SKM-1 treated with dmso at 0.1 percent for 144 hours (cell line): ENCODE measurements around the gene ASAP2.

Experiments used
- DNase-seq: peaks from one replicate; lab custom pipeline; 2025; ENCODE audit not compliant: unreplicated experiment; lab: John Stamatoyannopoulos, UW

The ASAP2 gene

DNA sequence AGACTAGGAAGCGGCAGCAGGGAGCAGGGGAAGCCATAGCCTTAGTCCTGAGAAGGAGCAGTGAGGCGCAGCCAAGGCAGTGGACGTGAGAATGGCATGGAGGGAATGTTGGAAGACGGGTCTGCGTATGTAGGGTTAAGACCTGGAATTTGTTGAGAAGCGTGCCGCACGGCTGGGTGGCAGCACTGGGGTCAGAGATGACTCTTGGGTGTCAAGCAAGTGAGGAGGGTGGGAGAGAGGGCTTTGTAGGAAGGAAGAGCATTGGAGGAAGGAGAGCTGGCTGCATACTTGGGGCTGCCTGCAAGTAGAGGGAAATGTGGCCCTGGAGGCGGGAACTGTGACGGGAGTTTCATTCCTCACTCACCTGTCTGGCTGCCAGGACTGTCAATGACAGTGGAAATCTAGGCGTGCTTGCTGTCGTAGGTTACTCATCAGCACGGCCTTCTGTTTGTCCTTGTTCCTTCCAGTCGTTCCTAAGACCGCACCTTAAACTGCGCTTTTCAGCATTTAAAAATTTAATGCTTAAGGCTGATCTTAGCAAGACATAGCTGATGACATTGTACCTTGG lies 108.8 kb downstream of the ASAP2 start:
- DNase-seq, result no peak

DNA sequence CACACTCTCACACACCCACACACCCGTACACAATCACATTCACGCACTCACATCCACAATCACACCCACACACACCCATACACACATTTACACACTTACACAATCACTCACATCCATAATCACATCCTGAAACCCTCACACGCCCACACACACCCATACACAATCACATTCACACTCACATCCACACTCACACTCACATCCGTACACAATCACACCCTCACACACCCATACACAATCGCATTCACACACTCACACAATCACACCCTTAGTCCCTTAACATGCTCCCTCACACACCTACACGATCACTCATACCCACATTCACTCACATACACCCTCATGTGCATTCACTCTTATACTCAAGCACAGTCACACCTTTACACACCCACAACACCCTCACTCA lies 110.9 kb downstream of the ASAP2 start:
- DNase-seq, result no peak

DNA sequence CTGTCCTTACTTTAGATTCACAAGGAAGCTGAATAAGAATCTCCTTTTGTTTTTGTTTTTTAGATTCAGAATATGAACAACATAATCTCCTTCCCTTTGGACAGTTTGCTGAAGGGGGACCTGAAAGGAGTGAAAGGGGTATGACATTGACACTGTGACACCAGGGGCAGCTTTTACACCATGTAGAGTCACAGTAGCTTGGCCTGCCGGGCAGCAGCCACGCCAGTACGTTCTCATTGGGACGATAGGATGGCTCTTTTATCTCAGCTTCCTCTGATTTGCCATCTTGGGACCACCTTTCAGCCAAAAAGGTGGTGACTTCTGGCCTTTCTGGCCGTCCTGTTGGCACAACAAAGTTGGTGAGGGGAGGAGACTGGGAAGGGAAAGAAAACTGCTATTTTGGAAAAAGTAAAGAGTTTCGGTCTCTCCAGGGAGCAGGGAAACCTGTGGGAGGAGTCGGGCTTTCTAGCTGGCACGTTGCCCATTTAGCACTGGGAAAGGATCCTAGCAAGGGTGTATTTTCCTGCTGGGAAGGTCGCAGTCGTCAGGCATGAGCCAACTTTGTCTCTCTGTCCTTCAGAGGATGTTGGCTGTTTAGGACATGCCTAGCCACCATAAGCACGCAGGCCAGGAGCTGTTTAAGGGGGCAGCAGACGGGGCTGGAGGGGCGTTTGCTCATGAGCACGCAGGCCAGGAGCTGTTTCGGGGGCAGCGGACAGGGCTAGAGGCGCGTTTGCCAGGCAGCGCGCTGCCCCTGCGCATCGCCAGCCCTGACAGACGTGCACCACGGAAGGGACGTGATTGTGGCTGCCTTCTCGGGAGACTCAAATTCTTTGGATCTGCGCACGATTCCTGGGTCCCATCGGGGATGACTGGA lies 112.1 kb downstream of the ASAP2 start:
- no peak for DNase-seq

DNA sequence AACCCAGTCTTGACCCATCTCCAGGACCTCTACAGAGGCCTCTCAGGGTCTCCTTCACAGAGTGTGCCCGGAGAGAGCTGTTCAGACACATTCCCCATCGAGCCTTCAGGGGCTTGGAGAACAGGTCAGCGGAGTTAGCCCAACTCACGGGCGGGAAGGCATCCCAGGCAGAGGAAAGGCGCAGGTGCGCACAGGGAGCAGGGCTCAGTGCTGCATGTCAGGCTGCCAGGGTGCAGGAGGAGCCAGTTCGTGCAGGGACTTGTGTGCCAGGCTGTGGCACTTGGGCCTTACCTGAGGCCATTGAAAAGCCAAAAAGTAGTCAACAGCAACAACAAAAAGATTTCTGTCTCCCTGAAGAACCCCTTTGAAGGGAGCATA lies 112.7 kb downstream of the ASAP2 start:
- no peak for DNase-seq

DNA sequence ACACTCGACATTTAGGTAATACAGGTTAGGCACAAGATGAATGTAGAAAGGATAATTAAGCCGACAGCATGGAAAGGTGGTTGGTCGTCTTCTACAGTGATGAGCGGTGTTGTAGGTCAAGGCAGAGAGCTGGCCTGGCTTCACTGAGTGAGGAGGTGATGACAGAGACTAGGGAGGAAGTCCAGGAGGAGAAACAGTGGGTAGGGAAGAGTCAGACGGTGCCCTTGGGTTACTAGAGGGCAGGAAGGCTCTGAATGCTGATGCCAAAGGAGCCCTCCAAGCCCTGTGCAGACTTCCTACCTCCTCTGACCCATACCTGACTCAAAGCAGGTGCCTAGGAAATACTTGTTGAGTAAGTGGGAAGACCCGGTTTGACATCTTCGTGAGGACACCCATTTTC lies 116.0 kb downstream of the ASAP2 start:
- DNase-seq, result no peak

DNA sequence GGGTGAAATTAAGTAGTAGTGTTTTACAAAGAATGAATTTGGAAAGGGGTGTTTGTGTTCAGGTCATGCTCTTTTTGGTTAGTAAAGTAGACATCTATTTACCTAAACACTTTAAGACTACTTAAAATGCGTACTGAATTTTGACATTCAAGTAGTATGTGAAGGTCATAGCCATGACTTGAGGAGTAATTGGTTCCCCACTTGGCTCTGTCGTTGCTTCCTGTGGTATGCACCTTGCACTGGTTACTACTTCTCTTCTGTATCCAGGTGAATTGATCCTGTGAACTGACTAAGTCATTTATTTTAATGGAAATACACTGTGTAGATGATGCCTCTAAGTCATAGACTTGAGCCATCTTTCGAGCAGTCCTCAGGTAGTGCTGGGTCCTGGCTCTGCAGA lies 118.8 kb downstream of the ASAP2 start:
- no peak for DNase-seq

DNA sequence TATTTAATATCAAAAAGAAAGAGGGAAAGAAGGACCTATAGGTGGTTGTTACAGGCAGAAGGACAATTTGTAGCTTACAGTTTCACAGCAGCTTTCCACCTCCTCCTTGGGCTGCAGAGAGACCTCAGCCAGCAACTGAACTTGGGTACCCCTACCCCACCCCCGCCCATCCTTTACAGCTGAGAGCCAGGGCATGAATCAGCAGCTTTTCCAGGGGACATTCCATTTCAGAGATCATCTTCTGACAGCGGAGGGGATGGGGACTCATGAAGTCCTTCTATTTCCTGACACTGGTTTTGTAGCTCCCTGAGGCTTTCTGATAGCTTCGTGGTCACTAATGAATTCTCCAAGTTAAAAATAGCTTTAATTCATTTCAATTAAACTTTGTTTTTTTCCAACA lies 120.4 kb downstream of the ASAP2 start:
- DNase-seq, result no peak

DNA sequence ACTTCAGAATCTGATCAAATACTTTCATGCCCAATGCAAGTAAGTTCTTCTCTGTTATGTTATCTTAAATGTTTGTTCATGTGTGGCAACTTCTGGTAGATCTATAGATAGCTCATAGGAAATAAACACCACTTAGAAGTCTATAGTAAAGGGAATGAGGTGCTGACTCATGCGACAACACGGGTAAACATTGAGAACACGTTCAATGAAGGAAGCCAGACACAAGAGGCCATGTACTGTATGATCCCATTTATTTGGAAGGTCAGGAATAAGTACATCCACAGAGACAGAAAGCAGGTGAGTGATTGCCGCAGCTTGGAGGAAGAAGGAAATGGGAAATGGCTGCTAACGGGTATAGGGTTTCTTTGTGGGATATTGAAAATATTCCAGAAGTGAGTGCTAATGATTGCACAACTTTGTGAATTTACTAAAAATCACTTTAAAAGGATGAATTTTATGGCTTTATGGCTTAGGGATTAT lies 121.3 kb downstream of the ASAP2 start:
- no peak for DNase-seq

DNA sequence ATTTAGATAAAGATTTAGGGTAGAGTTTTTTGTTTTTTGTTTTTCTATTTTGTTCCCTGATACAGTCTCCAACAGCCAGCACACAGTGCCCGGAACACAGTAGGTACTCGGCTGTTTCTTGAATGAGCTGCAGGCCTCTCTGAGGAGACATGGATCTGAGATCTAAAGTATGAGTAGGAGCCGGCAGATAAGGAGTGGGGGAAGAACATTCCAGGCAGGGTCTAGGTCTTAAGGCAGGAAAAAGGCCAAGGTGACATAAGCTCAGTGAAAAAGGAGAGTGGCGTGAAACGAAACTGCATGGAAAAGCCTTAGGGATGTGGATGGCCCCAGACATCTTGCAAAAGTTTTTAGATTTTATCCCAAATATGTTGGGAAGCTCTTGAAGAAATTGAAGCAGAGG lies 122.3 kb downstream of the ASAP2 start:
- DNase-seq, result no peak

DNA sequence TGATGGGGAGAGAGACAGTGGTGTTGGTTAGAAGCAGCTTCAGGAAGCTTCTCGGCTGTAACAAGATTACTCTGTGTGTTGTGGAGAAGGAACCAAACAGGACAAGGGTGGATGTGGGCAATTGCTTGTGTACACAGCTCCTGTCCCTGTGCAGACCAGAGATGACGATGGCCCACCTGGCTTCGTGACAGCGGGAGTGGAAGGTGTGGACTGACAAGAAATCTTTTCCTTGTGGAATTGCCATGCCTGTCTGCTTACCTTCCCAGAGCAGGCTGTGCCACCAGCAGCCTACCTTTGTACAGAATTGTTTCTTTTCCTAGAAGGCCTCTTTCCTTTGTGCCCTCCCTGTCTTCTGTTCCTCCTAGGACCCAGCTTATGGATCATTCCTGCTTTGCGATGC lies 122.9 kb downstream of the ASAP2 start:
- DNase-seq, result no peak

DNA sequence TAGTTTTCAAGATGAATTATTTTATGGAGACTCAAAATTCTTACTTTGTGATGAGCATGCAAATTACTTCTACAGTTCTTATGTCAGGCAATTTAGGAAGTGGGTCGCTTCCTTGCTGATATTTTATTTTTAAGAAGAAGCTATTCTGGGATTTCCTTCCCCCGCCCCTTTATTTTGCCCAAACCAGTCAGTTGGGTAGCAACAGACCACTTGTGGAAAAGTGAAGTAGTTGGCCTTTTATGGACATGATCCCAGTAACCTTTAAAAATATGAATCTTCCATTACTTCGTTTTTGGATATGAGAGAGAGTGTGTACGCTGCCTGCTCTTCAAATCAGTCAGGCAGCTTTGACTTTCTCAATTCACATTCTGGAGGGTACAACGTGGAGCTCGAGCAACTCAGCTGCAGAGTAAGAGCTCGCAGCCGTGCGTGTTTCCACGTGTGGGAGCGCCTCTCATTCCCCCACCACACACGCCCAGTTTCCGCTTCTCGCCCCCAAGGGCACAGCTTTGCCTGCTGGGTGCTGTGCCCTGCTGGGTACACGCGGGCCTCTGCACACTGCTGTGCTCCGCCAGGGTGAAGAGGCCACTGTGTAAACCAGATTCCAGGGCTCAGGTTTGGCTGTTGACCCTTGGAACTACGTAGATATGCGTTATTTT lies 124.1 kb downstream of the ASAP2 start:
- no peak for DNase-seq

DNA sequence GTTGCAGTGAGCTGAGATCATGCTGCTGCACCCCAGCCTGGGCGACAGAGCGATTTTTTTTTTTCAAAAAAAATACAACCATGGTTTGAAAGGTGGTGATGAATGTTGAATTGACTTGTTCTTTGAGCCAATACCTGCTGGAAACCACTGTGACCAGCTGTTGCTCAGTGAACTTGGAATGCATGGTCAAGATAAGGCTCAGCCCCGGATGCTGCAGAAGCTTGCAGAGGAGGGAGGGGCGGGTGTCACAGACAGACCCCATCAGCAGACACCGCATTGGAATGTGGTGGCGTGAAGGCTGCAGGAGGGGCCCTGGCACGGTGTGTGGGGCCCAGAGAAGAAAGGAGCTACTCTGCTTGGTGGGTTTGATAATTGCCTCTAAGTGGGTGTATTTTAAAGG lies 125.1 kb downstream of the ASAP2 start:
- DNase-seq, result no peak

DNA sequence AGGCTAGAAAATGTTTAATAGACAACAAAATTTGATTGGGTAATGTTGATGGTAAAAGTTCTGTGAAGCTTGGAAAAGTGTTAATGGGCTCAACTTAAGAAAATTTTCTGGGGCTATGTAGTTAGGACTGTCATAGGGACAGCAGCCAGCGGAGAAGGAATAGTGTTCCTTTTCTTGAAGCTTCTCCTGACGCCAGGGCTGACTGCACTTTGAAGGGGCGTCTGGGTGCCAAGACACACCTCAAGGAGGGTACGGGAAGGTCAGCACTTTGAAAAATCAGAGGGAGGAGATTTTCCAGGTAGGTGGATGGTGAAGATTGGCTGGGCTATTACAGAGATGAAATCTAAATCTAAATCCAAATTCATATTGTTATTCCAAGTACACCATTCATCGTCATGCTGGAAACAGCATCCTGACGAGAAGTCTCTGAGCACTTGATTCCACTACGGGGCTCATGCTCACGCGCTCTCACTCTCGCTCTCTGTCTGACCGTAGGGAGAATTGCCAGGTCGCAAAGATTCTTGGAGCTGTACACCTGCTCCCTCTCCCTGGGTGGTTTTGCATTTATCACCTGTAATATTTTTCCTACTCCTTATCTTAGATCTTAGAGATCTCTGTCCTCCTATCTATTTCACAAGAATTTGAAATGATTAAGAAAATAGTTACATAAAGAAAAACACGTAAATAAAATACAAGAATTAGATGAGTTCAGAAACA lies 125.7 kb downstream of the ASAP2 start:
- no peak for DNase-seq

DNA sequence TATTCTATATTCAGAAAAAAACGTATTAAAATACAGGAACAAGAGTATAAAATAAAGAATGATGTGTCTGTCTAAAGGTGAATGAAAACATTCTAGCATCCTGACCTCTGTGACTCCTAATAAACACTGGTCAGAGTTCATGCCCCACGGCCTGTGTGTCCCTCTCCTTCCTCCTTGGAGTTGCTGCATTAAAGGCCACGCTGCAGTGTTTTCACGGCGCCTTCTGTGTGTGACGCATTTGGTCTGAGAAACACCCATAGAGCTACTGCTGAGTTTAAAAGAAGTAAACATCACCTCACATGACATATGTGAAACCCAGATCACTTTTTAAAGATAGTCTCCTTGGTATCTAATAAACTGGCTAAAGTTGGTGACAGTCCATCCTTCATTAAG lies 126.2 kb downstream of the ASAP2 start:
- no peak for DNase-seq

DNA sequence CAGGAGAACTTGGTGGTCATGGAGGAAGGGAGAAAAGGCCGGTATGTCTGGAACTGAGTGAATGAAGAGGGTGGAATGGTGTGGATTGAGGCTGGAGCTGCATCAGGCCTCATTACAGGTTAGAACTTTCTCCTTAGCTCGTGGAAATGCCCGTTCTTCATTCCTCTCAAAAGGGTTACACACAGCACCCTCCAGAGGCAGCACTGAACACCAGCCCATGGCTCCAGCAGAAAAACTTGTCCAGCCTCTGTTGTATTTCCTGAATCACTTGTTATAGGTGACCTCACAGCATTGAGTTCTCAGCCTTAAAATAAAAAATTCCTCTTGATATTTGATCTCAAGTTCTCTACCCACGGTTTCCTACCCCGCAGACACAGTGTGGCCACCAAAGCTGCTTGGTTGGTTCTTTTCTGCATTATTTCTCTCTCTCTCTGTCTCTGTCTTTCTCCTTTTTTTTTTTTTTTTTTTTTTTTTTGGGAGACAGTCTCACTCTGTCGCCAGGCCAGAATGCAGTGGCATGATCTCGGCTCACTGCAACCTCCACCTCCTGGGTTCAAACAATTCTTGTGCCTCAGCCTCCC lies 127.1 kb downstream of the ASAP2 start:
- DNase-seq, result peak; percentile 54

DNA sequence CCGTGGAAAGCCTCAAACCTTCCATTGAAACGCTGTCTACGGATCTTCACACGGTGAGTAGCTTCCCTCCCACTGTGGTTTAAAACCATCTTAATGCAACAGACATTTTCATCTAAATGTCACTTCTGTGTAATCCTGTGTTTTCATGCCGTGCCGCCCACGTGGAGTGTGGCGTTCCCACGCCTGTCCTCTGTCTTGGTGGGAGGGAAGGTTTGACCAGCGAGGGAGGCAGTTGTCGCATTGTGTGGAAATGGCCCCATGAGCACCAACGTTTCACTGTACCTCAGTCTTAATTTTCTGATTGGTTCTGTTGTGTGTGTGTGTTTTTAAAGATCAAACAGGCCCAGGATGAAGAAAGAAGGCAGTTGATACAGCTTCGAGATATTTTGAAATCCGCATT lies 128.1 kb downstream of the ASAP2 start:
- DNase-seq, result no peak

DNA sequence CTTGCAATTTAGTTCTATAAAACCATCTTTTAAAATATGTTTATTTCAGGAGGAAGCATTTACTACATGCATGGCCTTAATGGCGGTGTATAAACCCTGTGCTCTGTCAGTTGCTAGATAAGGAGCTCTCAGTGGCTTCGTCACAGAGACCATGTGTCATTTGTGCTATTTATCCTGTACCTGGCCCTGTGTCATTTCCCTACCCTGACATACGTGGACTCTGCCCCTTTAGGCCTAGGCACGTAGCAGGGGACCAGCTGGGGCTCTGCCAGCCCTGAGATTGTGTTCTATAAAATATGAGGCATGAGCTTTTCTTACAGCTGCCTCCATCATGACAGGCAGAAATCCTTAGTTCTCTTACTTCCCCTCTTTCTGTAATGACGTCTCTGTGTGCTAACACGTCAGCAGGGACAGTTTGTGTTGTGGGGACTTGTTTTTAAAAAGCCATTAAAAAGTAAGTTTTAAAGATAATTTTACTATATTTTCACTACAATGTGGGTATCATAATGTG lies 128.8 kb downstream of the ASAP2 start:
- no peak for DNase-seq

DNA sequence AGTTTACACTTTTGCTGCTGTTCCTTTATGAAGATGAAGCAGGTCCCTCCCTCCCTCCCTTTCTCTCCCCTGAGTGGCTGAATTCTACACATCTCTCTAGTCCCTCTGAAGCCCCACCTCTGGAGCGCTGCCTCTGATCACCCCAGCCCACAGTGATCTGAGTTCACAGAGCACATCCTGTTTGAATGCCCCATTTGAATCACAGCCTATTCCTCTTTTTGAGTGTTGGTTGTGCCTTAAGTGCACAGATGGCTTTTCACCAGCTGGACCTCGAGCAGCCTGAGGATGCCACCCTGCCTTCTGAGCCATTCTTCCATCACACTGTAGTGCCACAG lies 129.6 kb downstream of the ASAP2 start:
- DNase-seq, result no peak

DNA sequence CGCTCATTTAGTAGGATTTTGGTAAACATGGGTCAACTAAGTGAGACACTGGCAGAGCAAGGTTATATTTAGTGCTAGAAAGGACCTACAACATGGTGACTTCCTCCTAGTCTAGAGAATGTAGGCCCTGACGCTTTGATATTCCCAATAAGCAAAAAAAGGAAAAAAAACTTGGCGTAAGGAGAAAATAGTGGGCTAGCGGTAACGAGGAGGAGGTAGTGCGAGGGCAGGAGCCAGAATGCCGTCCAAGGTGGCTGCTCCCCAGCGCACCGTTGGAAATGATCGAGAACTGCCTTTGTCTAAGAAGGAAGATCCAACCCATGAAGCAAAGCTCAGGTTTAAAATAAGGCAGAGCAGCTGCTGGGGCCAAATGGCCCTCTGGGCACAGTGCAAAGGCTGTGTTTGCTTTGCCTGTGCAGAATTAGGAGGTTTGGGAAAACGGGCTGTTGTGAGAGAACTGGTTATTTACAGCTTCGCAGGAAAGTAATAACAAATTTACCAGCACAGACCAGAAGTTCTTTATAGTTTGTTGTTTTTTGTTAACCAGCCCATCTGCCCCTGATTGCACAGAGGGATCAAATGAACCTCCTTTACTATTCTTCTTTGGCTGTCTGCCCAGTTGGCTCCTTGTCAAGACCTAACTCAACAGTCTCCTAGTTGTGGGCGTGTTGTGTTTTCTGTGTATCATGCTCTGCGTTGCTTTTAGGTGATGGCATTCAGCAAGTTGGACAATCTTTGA lies 130.1 kb downstream of the ASAP2 start:
- no peak for DNase-seq

DNA sequence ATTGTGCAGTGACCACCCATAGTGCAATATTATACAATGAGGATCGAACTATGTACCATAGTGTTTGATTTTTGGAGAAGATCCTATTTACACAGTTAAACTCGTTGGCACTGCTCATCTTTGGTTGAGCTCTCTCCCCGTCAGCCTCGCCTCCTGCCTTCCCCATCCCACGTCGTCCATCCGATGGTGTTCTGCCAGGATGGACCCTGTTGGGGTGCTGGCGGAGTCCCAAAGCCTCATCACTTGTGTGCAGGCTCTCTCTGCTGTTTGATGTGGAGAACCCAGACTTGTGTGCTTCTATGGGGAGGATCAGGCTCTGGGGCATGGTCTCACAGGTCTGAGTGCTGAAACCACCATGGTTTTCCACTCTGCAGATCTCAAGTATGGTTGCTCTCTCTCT lies 131.3 kb downstream of the ASAP2 start:
- DNase-seq, result no peak
